Measurements from ENCODE around the gene CTNND2.

GRCh38 chr5:11894992-11895391 is 9.3 kb downstream of the CTNND2 start:
- no peak for TF ChIP-seq CTCF (IDR thresholded peaks at IDR 0.05)
- no peak for TF ChIP-seq POLR2A (IDR thresholded peaks at IDR 0.05)

Measured in thyroid gland (tissue), 4 donors.